Measurements from ENCODE around the gene MSLN.

DNA sequence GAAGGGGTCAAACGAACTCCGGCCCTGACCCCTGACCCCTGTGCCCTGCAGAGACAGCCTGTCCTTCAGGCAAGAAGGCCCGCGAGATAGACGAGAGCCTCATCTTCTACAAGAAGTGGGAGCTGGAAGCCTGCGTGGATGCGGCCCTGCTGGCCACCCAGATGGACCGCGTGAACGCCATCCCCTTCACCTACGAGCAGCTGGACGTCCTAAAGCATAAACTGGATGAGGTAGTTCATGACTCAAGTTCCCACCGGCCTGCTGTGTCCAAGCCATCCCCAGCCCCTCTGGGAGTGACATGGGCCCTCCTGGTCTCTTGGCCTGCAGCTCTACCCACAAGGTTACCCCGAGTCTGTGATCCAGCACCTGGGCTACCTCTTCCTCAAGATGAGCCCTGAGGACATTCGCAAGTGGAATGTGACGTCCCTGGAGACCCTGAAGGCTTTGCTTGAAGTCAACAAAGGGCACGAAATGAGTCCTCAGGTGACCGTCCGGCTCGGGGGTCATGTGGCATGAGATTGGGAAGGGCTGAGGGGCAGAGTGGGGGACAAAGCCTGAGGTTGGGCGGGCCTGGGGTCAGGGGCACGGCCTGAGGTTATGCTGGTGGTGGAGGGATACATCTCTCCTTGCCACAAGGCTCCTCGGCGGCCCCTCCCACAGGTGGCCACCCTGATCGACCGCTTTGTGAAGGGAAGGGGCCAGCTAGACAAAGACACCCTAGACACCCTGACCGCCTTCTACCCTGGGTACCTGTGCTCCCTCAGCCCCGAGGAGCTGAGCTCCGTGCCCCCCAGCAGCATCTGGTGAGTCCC is 5.7 kb downstream of the MSLN start:
- no peak for TF ChIP-seq CTCF (IDR thresholded peaks at IDR 0.05)
- no peak for TF ChIP-seq POLR2A (IDR thresholded peaks at IDR 0.05)
